HepG2 (cell line): Measurements from ENCODE around the gene IRF2BPL. TPM values are rescaled to one million over a fixed set of nuclear protein-coding genes. Genes with fewer than 3 reads are reported as not detected.

Source experiments
- ATAC-seq: fragments of 200-7000 bp; cut with Tn5 transposase; 3 replicates; pipeline ENCODE4 v1.9.1; 2020; ENCODE audit warnings: mild to moderate bottlenecking, moderate library complexity
- BruUV-seq: library from RNA; stranded (reverse); fragments of 400-500 nt; replicated peaks from 2 replicates; lab custom pipeline; 2021; lab: Mats Ljungman, UMichigan
- CTCF ChIA-PET: fragments of 300-600 bp; formaldehyde crosslinking; extraction: SDS; loops from one replicate; lab custom pipeline; 2021; ENCODE audit warnings: low total read pairs, inconsistent platforms, low intra/inter-chr PET ratio; lab: Yijun Ruan, JAX
- POLR2A ChIA-PET: fragments of 350-600 bp; sonication (Branson Sonifier 250); formaldehyde crosslinking; loops from one replicate; lab custom pipeline; 2020; ENCODE audit warnings: antibody characterized with exemption, inconsistent platforms; lab: Yijun Ruan, JAX
- DNase-seq: peaks from one replicate; pipeline ENCODE4 v3.0.0-alpha.2; 2015; ENCODE audit warnings: low spot score
- FAIRE-seq: peaks from 3 replicates; lab custom pipeline; 2011; peaks lifted over from hg19 to GRCh38; lab: Jason Lieb, UNC
- H2AFZ ChIP-seq: one replicate; pipeline ENCODE4 v1.6.1; 2011; ENCODE audit warnings: low read length, inconsistent platforms
- H3K27ac ChIP-seq: fragments of 300-600 bp; 3 replicates; pipeline ENCODE4 v1.8.0; 2011; ENCODE audit warnings: mixed run types, mild to moderate bottlenecking, mixed read lengths, low read length, inconsistent platforms; ENCODE audit not compliant: insufficient read depth; ENCODE audit errors: extremely low read length
- H3K27me3 ChIP-seq, 2 experiments: fragments of 200-600 bp in 1 of 2; 2 replicates in 1 of 2; 3 replicates in 1 of 2; pipeline versions ENCODE4 v1.6.0 to v1.8.0; 2011; ENCODE audit warnings: low read length in 2 of 2, mild to moderate bottlenecking in 2 of 2, moderate library complexity in 2 of 2, inconsistent platforms in 1 of 2; ENCODE audit not compliant: insufficient read depth in 2 of 2, control insufficient read depth in 1 of 2
- H3K36me3 ChIP-seq, 2 experiments: fragments of 200-600 bp in 1 of 2; replicated peaks in 1 of 2; 2 replicates in 1 of 2; 3 replicates in 1 of 2; pipeline versions ENCODE4 v1.5.1 to v1.8.0; 2011; ENCODE audit warnings: low read length in 2 of 2, inconsistent platforms in 1 of 2; ENCODE audit not compliant: insufficient read depth in 2 of 2, control insufficient read depth in 1 of 2
- H3K4me1 ChIP-seq: 2 replicates; pipeline ENCODE4 v1.5.1; 2012; ENCODE audit warnings: low read length, inconsistent platforms; ENCODE audit not compliant: insufficient read depth
- H3K4me2 ChIP-seq: 2 replicates; pipeline ENCODE4 v1.6.0; 2011; ENCODE audit warnings: low read depth, low read length, inconsistent platforms
- H3K4me3 ChIP-seq, 3 experiments: fragments of 200-600 bp in 1 of 3; sonication (generic), shearing (Covaris generic) in 1 of 3; replicated peaks in 1 of 3; 2 replicates each; pipeline ENCODE4 v1.5.1; 2011 to 2016; ENCODE audit warnings: low read length in 3 of 3, inconsistent platforms in 2 of 3, low read depth in 2 of 3, mild to moderate bottlenecking in 2 of 3, control low read depth in 1 of 3, mixed read lengths in 1 of 3; ENCODE audit not compliant: insufficient read depth in 1 of 3
- H3K79me2 ChIP-seq: one replicate; pipeline ENCODE4 v1.6.1; 2011; ENCODE audit warnings: low read length, inconsistent platforms; ENCODE audit not compliant: insufficient read depth
- H3K9ac ChIP-seq: 2 replicates; pipeline ENCODE4 v1.6.0; 2011; ENCODE audit warnings: mild to moderate bottlenecking, low read depth, low read length, inconsistent platforms; ENCODE audit not compliant: insufficient read depth
- H3K9me3 ChIP-seq: 2 replicates; pipeline ENCODE4 v1.5.1; 2012; ENCODE audit warnings: mild to moderate bottlenecking, low read length
- H4K20me1 ChIP-seq: 2 replicates; pipeline ENCODE4 v1.6.0; 2011; ENCODE audit warnings: inconsistent platforms, mild to moderate bottlenecking, low read length, moderate library complexity; ENCODE audit not compliant: insufficient read depth
- FOXA3 ChIP-seq: IDR thresholded peaks from 2 replicates; pipeline ENCODE4 v1.6.1; 2016; ENCODE audit warnings: missing genetic modification reagents, missing compliant biosample characterization
- FOXC1 ChIP-seq: sonication (generic); formaldehyde crosslinking; IDR thresholded peaks from 2 replicates; pipeline ENCODE4 v1.8.0; 2022; ENCODE audit warnings: mild to moderate bottlenecking, missing genetic modification reagents, borderline replicate concordance
- MIER2 ChIP-seq: IDR thresholded peaks from 2 replicates; pipeline ENCODE4 v1.6.1; 2016; ENCODE audit warnings: missing biosample characterization, missing genetic modification reagents
- PRPF4 ChIP-seq: fragments of 200-400 bp; formaldehyde crosslinking; IDR thresholded peaks from 2 replicates; pipeline ENCODE4 v1.6.1; 2016; ENCODE audit warnings: low read length, low read depth; ENCODE audit not compliant: poor library complexity, severe bottlenecking
- ZNF713 ChIP-seq: sonication (generic); formaldehyde crosslinking; IDR thresholded peaks from 2 replicates; pipeline ENCODE4 v1.4.0; 2020; ENCODE audit warnings: mild to moderate bottlenecking, missing genetic modification reagents
- ZNF790 ChIP-seq: sonication (generic); formaldehyde crosslinking; IDR thresholded peaks from 2 replicates; pipeline ENCODE4 v1.8.0; 2022; ENCODE audit warnings: missing genetic modification reagents, mild to moderate bottlenecking, borderline replicate concordance
- WGBS: methylation state at CpG from one replicate; pipeline ENCODE4 v1.1.6; 2017; ENCODE audit warnings: low lambda C conversion rate; 5-methylcytosine and 5-hydroxymethylcytosine counted together
- in situ Hi-C: cut with HindIII; loops from 2 replicates; pipeline ENCODE4 v1.10.0; 2017; ENCODE audit warnings: low pct_unique_long_range_greater_than_20kb; ENCODE audit not compliant: extremely low pct_ligation_motif_present
- intact Hi-C: fragments of 100-400 bp; cut with micrococcal nuclease; formaldehyde crosslinking; loops from one replicate; pipeline ENCODE4 v1.10.0; 2022; ENCODE audit not compliant: unreplicated experiment
- polyA plus RNA-seq, 8 experiments: library from polyadenylated mRNA; depleted of rRNA in 3 of 8; stranded (reverse) in 7 of 8; unstranded in 1 of 8; fragments of >200 nt; fragmentation: Illumina TruSeq in 4 of 8; extraction: Trizol in 4 of 8; gene quantifications; 2 replicates each; pipeline versions ENCODE4 v1.2.1 to v1.2.3, GENCODE V29; 2011 to 2016; ENCODE audit warnings: low read depth in 4 of 8, missing spikeins in 1 of 8, mixed read lengths in 1 of 8; ENCODE audit not compliant: insufficient read depth in 1 of 8
- total RNA-seq, 5 experiments: library from RNA; depleted of rRNA; stranded (reverse); fragments of >200 nt; fragmentation: Illumina TruSeq; extraction: Trizol; gene quantifications; 2 replicates each; pipeline ENCODE4 v1.2.3, GENCODE V29; 2016; ENCODE audit warnings: low read depth in 1 of 5
- TF ChIP-seq, protein P1 (sequence below), 2 experiments: fragments of 450-650 bp in 1 of 2; sonication (generic) in 1 of 2; formaldehyde crosslinking; IDR thresholded peaks; 2 replicates each; pipeline versions ENCODE4 v1.5.0 to v1.8.0; 2020 to 2022; ENCODE audit warnings: mild to moderate bottlenecking in 1 of 2, missing genetic modification reagents in 1 of 2
- TF ChIP-seq, protein P2 (sequence below): sonication (generic); formaldehyde crosslinking; IDR thresholded peaks from 2 replicates; pipeline ENCODE4 v1.5.0; 2020; ENCODE audit warnings: missing genetic modification reagents
- TF ChIP-seq, protein P3 (sequence below): sonication (generic); formaldehyde crosslinking; IDR thresholded peaks from 2 replicates; pipeline ENCODE4 v1.5.1; 2020; ENCODE audit warnings: mild to moderate bottlenecking, missing genetic modification reagents

IRF2BPL gene
- total and polyA plus RNA-seq, 2 of the 13 experiments (the other 11 are each of a cell fraction or from before 2014, with no cell fraction given) = 6.6 to 8.4 TPM

DNA sequence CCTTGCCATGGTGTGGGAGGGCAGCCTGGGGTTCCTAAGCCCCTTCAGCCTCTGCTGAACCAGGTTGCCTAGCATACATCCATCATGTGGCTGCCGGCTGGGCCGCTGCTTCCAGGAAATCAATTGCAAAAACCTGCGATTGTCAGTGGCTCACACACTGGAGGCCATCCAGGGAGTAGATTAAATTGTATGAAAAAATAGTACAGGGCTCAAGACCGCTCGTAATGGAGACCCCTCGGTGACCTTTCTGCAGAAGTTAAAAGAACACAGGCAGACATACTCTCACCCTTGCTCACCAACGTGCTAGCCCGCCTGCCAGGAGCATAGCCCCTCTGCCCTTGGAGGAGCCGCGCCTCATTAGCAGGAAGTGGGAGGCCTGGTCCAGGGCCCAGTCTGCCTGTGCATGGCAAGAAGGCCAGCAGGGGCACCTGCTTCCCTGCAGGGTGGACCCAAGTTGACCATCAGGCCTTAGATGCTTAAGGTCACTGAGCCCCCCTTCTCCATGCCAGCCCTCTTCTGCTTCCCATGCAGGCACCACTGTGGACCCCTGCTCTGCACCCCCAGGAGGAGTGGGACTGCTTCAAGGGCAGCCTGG is 38.2 kb upstream of the IRF2BPL start:
- Histone ChIP-seq H3K4me2 (no peak overlapping the region), H3K9ac (no peak overlapping the region), H4K20me1 (no peaks in the 10 kb centered on the region), H3K27me3 (peaks cover 5 to 24% of the 10 kb centered on the region in 2 experiments; a peak in 4 of 5 replicates), H3K27ac (no peak overlapping the region), H3K4me1 (0 out of 2 replicates have a peak, but pooled peaks cover 3% of the 10 kb centered on the region), H3K4me3 (no peak overlapping the region), H3K79me2 (no peaks in the 10 kb centered on the region), H2AFZ (no peak overlapping the region), H3K36me3 (no peaks in the 10 kb centered on the region), H3K9me3 (no peaks in the 10 kb centered on the region)
- ChIA-PET CTCF (interaction anchor here (1.4 to 5.2 kb wide), 2 partner anchors 154 to 190 kb away, joined by 3 to 68 read pairs; no protein-coding TSS in a partner anchor), POLR2A (no interaction called here)
- TF ChIP-seq, protein P1, sequence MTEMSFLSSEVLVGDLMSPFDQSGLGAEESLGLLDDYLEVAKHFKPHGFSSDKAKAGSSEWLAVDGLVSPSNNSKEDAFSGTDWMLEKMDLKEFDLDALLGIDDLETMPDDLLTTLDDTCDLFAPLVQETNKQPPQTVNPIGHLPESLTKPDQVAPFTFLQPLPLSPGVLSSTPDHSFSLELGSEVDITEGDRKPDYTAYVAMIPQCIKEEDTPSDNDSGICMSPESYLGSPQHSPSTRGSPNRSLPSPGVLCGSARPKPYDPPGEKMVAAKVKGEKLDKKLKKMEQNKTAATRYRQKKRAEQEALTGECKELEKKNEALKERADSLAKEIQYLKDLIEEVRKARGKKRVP (CRISPR knock-in tag; IDR thresholded peaks at IDR 0.05) = no peak
- TF ChIP-seq MIER2 (CRISPR knock-in tag) (no peak), PRPF4 (no peak)
- no peak for ATAC-seq
- BruUV-seq = no TSS peak
- no peak for FAIRE-seq
- intact Hi-C loops = no loop called here
- in situ Hi-C loops = no loop called here
- DNase-seq = no peak
- WGBS = 26% methylated on average over 10 of the region's 10 CpGs

DNA sequence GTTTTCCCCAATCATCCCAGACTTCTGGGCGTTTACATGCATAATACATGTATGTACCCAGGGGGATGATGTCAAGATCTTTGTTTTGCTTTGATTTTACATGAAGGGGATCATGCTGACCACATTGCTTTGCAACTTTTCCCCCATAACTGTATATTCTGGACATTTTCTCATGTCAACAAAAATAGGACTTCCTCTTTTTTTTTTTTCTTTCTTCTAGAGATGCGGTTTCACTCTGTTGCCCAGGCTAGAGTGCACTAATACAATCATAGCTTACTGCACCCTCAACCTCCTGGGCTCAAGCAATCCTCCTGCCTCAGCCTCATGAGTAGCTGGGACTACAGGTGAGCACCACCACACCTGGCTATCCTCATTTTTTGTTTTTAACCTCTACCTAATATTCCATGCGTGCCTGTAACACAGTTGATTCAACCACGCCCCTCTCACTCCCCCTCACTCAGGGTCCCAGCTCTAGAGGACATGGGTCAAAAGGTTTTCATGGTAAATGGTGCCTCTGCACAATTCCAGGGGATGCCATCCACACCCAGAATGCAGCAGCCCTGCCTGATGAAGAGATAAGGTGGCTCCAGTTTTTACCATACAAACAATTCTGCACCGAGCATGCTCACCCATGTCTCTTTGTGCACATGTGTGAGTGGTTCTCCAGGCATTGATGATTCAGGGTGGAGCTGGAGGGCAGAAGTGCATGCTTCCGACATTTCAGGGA is 37.5 kb upstream of the IRF2BPL start:
- in situ Hi-C loops = no loop called here
- BruUV-seq = no TSS peak
- TF ChIP-seq ZNF713 (CRISPR knock-in tag) = no peak
- TF ChIP-seq, protein P2, sequence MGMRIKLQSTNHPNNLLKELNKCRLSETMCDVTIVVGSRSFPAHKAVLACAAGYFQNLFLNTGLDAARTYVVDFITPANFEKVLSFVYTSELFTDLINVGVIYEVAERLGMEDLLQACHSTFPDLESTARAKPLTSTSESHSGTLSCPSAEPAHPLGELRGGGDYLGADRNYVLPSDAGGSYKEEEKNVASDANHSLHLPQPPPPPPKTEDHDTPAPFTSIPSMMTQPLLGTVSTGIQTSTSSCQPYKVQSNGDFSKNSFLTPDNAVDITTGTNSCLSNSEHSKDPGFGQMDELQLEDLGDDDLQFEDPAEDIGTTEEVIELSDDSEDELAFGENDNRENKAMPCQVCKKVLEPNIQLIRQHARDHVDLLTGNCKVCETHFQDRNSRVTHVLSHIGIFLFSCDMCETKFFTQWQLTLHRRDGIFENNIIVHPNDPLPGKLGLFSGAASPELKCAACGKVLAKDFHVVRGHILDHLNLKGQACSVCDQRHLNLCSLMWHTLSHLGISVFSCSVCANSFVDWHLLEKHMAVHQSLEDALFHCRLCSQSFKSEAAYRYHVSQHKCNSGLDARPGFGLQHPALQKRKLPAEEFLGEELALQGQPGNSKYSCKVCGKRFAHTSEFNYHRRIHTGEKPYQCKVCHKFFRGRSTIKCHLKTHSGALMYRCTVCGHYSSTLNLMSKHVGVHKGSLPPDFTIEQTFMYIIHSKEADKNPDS (CRISPR knock-in tag) = no peak
- TF ChIP-seq, protein P3, sequence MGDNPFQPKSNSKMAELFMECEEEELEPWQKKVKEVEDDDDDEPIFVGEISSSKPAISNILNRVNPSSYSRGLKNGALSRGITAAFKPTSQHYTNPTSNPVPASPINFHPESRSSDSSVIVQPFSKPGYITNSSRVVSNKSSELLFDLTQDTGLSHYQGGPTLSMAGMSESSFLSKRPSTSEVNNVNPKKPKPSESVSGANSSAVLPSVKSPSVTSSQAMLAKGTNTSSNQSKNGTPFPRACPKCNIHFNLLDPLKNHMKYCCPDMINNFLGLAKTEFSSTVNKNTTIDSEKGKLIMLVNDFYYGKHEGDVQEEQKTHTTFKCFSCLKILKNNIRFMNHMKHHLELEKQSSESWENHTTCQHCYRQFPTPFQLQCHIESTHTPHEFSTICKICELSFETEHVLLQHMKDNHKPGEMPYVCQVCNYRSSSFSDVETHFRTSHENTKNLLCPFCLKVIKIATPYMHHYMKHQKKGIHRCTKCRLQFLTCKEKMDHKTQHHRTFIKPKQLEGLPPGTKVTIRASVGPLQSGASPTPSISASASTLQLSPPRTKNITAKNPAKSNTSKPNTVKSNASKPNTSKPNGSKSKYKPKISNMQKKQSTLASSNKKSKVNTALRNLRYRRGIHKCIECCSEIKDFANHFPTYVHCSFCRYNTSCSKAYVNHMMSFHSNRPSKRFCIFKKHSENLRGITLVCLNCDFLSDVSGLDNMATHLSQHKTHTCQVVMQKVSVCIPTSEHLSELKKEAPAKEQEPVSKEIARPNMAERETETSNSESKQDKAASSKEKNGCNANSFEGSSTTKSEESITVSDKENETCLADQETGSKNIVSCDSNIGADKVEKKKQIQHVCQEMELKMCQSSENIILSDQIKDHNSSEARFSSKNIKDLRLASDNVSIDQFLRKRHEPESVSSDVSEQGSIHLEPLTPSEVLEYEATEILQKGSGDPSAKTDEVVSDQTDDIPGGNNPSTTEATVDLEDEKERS = no peak
- TF ChIP-seq FOXA3 = no peak
- TF ChIP-seq FOXC1 (CRISPR knock-in tag) = no peak
- TF ChIP-seq ZNF790 (CRISPR knock-in tag) = no peak

More for the DNA sequence above, 37.5 kb upstream of the IRF2BPL start:
- FAIRE-seq (no peak), DNase-seq (no peak), ATAC-seq (no peak)
- 17% methylated on average over 6 of the region's 6 CpGs for WGBS
- H3K36me3 ChIP-seq = no peaks in the 10 kb centered on the region
- no peak overlapping the region for H3K4me2 ChIP-seq
- POLR2A ChIA-PET = no interaction called here
- no peak overlapping the region for H2AFZ ChIP-seq
- CTCF ChIA-PET = interaction anchor here (1.4 to 5.2 kb wide), 2 partner anchors 153 to 189 kb away, joined by 3 to 68 read pairs; no protein-coding TSS in a partner anchor
- H4K20me1 ChIP-seq = no peaks in the 10 kb centered on the region
- no peaks in the 10 kb centered on the region for H3K9me3 ChIP-seq
- H3K27ac ChIP-seq = no peak overlapping the region
- H3K27me3 ChIP-seq = peaks cover 5 to 24% of the 10 kb centered on the region in 2 experiments; a peak in 4 of 5 replicates
- intact Hi-C loops = no loop called here
- H3K9ac ChIP-seq = no peak overlapping the region
- no peaks in the 10 kb centered on the region for H3K4me1 ChIP-seq
- no peak overlapping the region for H3K4me3 ChIP-seq
- no peaks in the 10 kb centered on the region for H3K79me2 ChIP-seq
